Epithelial cell of proximal tubule (primary cell): ENCODE data around the gene ZC3H11A. TPM values are rescaled to one million over a fixed set of nuclear protein-coding genes. Genes with fewer than 3 reads are reported as not detected.
"Not testable (repeated sequence)": the region's sequence is repeated elsewhere in the genome, so short reads cannot be mapped to it uniquely, and the experiment has no call there.

ENCODE experiments used
- DNase-seq: peaks from one replicate; pipeline ENCODE4 v3.0.0-alpha.2; 2011; ENCODE audit warnings: low read depth
- H3K4me3 ChIP-seq: 2 replicates; pipeline ENCODE4 v1.5.1; 2011; ENCODE audit warnings: low read depth, mild to moderate bottlenecking, low read length
- CTCF ChIP-seq: conservative IDR thresholded peaks from 2 replicates; pipeline ENCODE4 v1.5.1; 2012; ENCODE audit warnings: low read depth, mild to moderate bottlenecking, low read length
- total RNA-seq: library from RNA; depleted of rRNA; stranded (reverse); fragments of >200 nt; gene quantifications from 2 replicates; pipeline ENCODE4 v1.2.3, GENCODE V29; 2015

ZC3H11A gene
- total RNA-seq, 1 donor from 2014 or later: 56.8 TPM

GRCh38 chr1:203760506-203760905 lies 34.9 kb upstream of the ZC3H11A start:
- no peak for TF ChIP-seq CTCF

GRCh38 chr1:203761958-203762357 lies 33.5 kb upstream of the ZC3H11A start:
- H3K4me3 ChIP-seq, DNase-seq: not testable (repeated sequence)

More at GRCh38 chr1:203760506-203760905, 34.9 kb upstream of the ZC3H11A start:
- no peak overlapping the region for H3K4me3 ChIP-seq
- DNase-seq: no peak

- DNase-seq: no peak
- H3K4me3 ChIP-seq: no peak overlapping the region
- no peak for TF ChIP-seq CTCF
Measured at GRCh38 chr1:203763505-203763904, 31.9 kb upstream of the ZC3H11A start.

- H3K4me3 ChIP-seq: no peak overlapping the region
- no peak for TF ChIP-seq CTCF
- DNase-seq: no peak
Measured at GRCh38 chr1:203764105-203765028, 31.1 kb upstream of the ZC3H11A start.

GRCh38 chr1:203765029-203765837 lies 30.2 kb upstream of the ZC3H11A start, which contains the start of gene LAX1:
TSS of gene LAX1 (plus strand) at chr1:203765183. CDS start at chr1:203765566, 383 bp downstream.
- DNase-seq: no peak
- no peak for TF ChIP-seq CTCF

GRCh38 chr1:203768256-203768655 lies 27.2 kb upstream of the ZC3H11A start:
- DNase-seq: no peak
- H3K4me3 ChIP-seq: no peak overlapping the region
- TF ChIP-seq CTCF: no peak

More at GRCh38 chr1:203765029-203765837, 30.2 kb upstream of the ZC3H11A start, which contains the start of gene LAX1:
- H3K4me3 ChIP-seq: no peak within 1 kb of the TSS
